Measurements from ENCODE around the gene CNTNAP2. TPM values are rescaled to one million over a fixed set of nuclear protein-coding genes. Genes with fewer than 3 reads are reported as not detected.
"Not testable (repeated sequence)": the region's sequence is repeated elsewhere in the genome, so short reads cannot be mapped to it uniquely, and the experiment has no call there.

The CNTNAP2 gene
- total RNA-seq, 4 donors from 2014 or later, result 0.42 TPM; not detected in 3

GRCh38 chr7:146176860-146177259, 60.3 kb downstream of the CNTNAP2 start:
- Histone ChIP-seq H3K9me3 (no peaks in the 10 kb centered on the region), H3K4me1 (no peaks in the 10 kb centered on the region), H3K36me3 (no peaks in the 10 kb centered on the region), H3K4me3 (no peak overlapping the region), H3K27ac (no peak overlapping the region), H3K27me3 (no peaks in the 10 kb centered on the region)
- TF ChIP-seq POLR2A (IDR thresholded peaks at IDR 0.05) (no peak), CTCF (IDR thresholded peaks at IDR 0.05) (no peak), EP300 (IDR thresholded peaks at IDR 0.05) (no peak)
- WGBS, 2 donors, result 33 to 44% methylated on average over 1 of the region's 1 CpG
- DNase-seq (ENCODE audit: low spot score in 2 of 2), result no peak

- TF ChIP-seq CTCF (IDR thresholded peaks at IDR 0.05) (no peak), EP300 (IDR thresholded peaks at IDR 0.05) (no peak), POLR2A (IDR thresholded peaks at IDR 0.05) (no peak)
- no peak overlapping the region for H3K4me3 ChIP-seq
- H3K36me3 ChIP-seq, result no peaks in the 10 kb centered on the region
- 53 to 58% methylated on average over 2 of the region's 2 CpGs for WGBS, 2 donors
- no peak overlapping the region for H3K27ac ChIP-seq
- no peak for DNase-seq (ENCODE audit: low spot score in 2 of 2)
- no peaks in the 10 kb centered on the region for H3K4me1 ChIP-seq
- H3K27me3 ChIP-seq, result no peaks in the 10 kb centered on the region
- no peaks in the 10 kb centered on the region for H3K9me3 ChIP-seq
Observed at GRCh38 chr7:146177301-146177700, 60.7 kb downstream of the CNTNAP2 start.

GRCh38 chr7:146185844-146186243, 69.2 kb downstream of the CNTNAP2 start:
- Histone ChIP-seq H3K9me3 (peaks cover 0 to 5% (median 0%) of the 10 kb centered on the region in 4 donors), H3K36me3 (no peaks in the 10 kb centered on the region), H3K4me1 (no peaks in the 10 kb centered on the region), H3K4me3 (no peak overlapping the region), H3K27ac (no peak overlapping the region), H3K27me3 (no peaks in the 10 kb centered on the region)
- WGBS, 2 donors, result 66 to 71% methylated on average over 2 of the region's 2 CpGs
- no peak for DNase-seq (ENCODE audit: low spot score in 2 of 2)
- no peak for TF ChIP-seq POLR2A (IDR thresholded peaks at IDR 0.05)
- no peak for TF ChIP-seq EP300 (IDR thresholded peaks at IDR 0.05)
- TF ChIP-seq CTCF (IDR thresholded peaks at IDR 0.05), result no peak

GRCh38 chr7:146191428-146191827, 74.8 kb downstream of the CNTNAP2 start:
- H3K4me3 ChIP-seq; H3K27me3 ChIP-seq; H3K36me3 ChIP-seq; H3K4me1 ChIP-seq; H3K27ac ChIP-seq; DNase-seq (ENCODE audit: low spot score in 2 of 2): not testable (repeated sequence)
- peaks cover 0 to 21% (median 0%) of the 10 kb centered on the region in 4 donors for H3K9me3 ChIP-seq
- WGBS, 2 donors, result 82 to 89% methylated on average over 9 of the region's 9 CpGs

GRCh38 chr7:146201945-146202344, 85.3 kb downstream of the CNTNAP2 start:
- H3K4me3 ChIP-seq, result no peak overlapping the region
- H3K36me3 ChIP-seq, result no peaks in the 10 kb centered on the region
- no peak for TF ChIP-seq CTCF (IDR thresholded peaks at IDR 0.05)
- TF ChIP-seq POLR2A (IDR thresholded peaks at IDR 0.05), result no peak
- no peak for TF ChIP-seq EP300 (IDR thresholded peaks at IDR 0.05)
- DNase-seq (ENCODE audit: low spot score in 2 of 2), result no peak
- H3K27me3 ChIP-seq, result no peaks in the 10 kb centered on the region
- H3K27ac ChIP-seq, result no peak overlapping the region
- no peaks in the 10 kb centered on the region for H3K9me3 ChIP-seq
- 79 to 81% methylated on average over 1 of the region's 1 CpG for WGBS, 2 donors
- H3K4me1 ChIP-seq, result no peaks in the 10 kb centered on the region

GRCh38 chr7:146206270-146206669, 89.7 kb downstream of the CNTNAP2 start:
- TF ChIP-seq EP300 (IDR thresholded peaks at IDR 0.05) (no peak), CTCF (IDR thresholded peaks at IDR 0.05) (no peak), POLR2A (IDR thresholded peaks at IDR 0.05) (no peak)
- Histone ChIP-seq H3K27ac (no peak overlapping the region), H3K4me3 (no peak overlapping the region), H3K36me3 (no peaks in the 10 kb centered on the region), H3K9me3 (no peaks in the 10 kb centered on the region), H3K27me3 (no peaks in the 10 kb centered on the region), H3K4me1 (no peaks in the 10 kb centered on the region)
- 71 to 75% methylated on average over 2 of the region's 2 CpGs for WGBS, 2 donors
- no peak for DNase-seq (ENCODE audit: low spot score in 2 of 2)

Measured in tibial nerve (tissue), 4 donors.